Stimulated activated CD4-positive, alpha-beta T cell treated with anti-CD3 and anti-CD28 coated beads, Interleukin-12 subunit alpha, Interleukin-12 subunit beta, amount 100 ng/mL, for 48 hours (primary cell): Measurements from ENCODE around the gene USP24.
"Not testable (repeated sequence)": the region's sequence is repeated elsewhere in the genome, so short reads cannot be mapped to it uniquely, and the experiment has no call there.

ENCODE experiments used
- DNase-seq, 3 donors: peaks; one replicate each; pipeline ENCODE4 v3.0.0-alpha.2; 2020; ENCODE audit warnings: low read depth in 2 of 3, low spot score in 1 of 3

The USP24 gene

DNA sequence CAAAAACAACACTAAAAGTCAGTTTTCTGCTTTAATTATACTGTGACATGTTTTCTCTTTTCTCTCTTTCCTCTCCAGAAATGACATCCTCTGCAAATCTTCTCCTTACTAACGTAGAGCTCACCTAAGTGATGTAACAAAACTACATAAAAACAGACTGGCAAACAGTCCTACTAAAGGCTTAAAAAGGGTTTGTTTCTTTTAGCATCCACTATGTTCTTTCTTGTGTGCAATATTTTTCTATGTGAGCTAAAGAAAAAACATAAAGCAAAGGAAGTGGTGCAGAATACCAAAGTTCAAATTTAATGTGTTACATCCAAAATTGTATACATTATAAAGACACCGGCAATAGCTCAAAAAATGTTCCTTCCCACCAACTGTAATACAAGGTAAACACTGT lies 14.5 kb downstream of the USP24 start:
- no peak for DNase-seq

DNA sequence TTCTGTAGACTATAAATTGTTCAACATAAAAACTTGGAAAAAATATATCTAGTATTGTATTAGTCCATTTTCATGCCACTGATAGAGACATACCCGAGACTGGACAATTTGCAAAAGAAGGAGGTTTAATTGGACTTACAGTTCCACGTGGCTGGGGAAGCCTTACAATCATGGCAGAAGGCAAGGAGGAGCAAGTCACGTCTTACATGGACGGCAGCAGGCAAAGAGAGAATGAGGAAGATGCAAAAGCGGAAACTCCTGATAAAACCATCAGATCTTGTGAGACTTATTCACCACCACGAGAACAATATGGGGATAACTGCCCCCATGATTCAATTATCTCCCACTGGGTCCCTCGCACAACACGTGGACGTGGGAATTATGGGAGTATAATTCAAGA lies 15.4 kb downstream of the USP24 start:
- DNase-seq, result not testable (repeated sequence)

DNA sequence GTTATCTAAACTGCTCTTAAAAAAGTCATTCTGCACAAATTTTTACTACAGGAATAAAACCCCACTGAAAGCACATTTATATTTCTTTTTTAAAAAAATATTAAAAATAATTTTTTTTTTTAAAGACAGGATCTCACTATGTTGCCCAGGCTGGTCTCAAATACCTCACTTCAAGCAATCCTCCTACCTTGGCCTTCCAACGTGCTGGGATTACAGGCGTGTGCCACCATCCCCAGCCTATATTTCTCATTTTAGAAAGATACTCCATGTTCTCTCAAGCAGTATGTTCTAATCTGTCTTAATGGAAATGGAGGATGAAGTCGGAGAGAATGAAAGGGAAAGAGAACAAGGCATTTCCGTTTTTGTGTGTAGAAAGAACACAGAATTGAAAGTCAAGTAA lies 17.1 kb downstream of the USP24 start:
- DNase-seq, result no peak

DNA sequence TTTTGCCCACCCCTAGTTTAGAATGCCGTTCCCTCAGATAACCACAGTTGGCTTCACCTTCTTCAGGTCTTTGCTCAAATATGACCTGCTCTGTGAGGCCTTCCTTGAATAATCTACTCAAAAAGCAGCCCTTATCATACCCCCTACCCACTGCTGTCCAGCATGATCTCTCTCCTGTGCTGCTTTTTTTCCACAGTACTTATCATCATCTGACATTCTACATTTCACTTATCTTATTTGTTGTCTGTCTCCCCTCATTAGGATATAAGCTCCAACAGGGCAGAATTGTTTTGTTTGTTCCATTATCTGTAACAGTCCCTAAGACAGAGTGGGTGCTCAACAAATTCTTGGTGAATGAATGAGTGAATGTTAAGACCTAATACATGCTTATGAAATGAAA lies 18.1 kb downstream of the USP24 start:
- DNase-seq, result no peak

DNA sequence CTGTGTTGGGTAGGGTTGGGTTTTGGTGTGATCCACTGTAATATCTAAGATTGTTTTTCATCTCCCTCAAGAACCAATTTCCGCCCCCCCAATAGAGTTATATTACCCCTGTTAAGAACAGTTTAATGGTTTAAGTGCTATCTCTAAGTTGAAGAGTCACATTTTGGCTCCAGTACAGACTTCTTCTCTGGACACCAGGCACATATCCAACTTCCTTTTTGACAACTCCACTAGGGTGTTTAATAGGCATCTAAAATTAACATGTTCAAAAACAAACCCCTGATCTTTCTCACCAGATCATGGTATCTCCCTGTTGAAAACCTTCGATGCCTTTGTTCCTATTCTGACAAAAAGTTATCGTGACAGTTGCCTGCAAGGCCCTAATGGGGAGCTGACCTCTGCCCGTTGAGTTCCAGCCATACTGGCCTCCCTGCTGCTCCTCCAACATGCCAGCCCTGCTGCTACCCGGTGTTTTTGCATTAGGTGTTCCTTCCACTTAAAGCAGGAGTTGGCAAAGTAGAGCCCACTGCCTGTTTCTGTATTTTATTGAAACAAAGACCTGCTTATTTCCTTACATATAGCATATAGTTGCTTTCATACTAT lies 18.6 kb downstream of the USP24 start:
- no peak for DNase-seq

DNA sequence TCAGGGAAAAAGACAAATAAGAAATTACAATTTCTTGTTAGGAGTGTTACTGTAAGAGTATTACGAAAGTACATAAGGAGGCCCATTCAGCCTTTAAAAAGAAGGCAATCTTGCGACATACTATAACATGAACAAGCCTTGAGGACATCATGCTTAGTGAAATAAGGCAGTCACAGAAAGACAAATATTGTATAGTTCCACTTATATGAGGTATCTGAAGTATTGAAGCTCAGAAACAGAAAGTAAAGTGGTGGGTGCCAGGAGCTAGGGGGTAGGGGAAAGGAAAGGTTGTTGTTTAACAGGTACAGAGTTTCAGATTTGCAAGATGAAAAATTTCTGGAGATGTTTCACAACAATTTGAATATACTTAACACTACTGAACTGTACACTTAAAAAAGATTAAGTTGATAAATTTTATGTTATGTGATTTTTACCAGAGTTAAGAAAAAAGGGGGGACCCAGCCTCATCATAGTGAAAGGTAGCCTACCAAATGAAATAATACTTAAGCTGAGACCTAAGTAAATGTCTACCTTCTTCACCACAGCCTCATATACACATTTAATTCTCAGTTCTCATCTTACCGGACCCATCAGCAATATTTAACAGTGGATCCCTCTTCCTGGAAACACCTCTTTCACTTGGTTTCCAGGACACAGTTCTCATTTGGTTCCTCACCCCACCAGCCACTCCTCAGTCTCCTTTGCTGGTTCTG lies 19.5 kb downstream of the USP24 start:
- no peak for DNase-seq

DNA sequence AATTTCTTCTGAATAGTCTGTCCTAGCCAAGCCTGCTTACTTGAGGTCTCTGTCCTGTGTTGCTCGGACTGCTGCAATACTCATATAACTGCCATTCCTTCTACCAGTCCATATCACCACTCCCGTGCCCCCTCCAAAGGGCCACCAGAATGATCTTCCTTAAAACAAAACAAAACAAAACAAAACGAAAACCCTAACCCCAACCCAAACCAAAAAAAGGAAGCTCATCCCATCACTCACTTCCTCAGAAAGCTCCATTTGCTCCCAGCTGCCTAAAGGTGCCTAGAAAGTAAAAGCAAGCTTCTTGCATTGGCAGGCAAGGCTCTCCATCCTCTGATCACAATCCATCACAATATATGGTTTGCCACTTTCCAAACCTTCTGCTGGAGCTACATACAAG lies 20.3 kb downstream of the USP24 start:
- DNase-seq, result no peak

DNA sequence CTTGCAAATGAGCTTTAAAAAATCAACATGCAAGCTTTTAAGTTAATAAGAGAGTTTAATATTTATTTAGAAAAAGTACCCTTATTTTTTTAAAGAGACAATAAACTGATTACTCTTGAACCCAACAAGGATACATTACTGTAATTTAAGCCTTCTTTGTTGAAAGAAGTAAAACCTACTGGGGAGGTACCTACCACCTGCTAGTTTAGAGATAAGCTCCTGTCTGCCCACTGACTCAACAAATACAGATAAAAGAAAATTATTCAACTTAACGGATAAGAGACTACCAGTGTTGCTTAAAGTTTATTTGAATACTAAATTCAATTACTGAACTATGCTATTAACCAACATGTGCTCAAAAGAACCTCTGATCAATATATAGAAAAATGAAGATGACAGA lies 23.1 kb downstream of the USP24 start:
- DNase-seq, result no peak

DNA sequence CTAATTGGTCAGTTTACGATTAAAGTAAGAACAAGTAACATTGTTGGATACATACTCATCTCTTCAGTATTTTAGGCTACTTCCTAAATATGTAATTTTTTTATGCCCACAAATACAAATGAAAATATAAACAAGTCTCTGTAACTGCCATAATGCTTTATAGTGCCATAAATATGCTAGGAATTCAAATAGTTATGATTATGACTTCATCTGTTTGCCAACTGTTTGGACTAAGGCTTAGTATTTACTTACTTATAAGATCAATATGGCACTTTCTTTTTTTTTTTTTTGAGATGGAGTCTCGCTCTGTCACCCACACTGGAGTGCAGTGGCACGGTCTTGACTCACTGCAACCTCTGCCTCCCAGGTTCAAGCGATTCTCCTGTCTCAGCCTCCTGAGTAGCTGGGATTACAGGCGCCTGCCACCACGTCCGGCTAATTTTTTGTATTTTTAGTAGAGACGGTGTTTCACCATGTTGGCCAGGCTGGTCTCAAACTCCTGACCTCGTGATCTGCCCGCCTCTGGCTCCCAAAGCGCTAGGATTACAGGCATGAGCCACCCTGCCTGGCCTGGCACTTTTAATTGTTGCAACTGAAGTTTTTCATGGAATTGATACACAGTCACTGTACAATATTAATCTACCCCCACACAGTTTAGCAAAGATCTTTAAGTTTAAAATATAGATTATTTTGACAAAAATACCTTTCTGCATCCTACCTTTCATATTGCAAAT lies 23.8 kb downstream of the USP24 start:
- DNase-seq, result not testable (repeated sequence)

DNA sequence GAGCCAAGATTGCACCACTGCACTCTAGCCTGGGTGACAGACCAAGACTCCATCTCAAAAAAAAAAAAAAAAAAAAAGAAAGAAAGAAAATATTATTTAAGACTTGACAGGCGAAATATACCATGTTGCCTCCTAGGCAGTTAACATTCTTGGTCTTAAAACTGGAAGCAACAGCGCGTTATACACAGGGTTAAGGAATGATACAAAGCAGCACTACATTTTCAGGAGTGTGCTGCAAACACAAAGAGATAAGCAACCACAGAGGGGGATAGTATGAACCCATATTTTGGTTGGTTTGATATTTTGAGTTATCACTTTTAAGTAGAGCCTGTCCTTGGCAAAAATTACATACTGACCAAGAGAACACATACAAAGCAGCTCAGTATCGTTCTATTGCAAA lies 25.1 kb downstream of the USP24 start:
- DNase-seq, result no peak

DNA sequence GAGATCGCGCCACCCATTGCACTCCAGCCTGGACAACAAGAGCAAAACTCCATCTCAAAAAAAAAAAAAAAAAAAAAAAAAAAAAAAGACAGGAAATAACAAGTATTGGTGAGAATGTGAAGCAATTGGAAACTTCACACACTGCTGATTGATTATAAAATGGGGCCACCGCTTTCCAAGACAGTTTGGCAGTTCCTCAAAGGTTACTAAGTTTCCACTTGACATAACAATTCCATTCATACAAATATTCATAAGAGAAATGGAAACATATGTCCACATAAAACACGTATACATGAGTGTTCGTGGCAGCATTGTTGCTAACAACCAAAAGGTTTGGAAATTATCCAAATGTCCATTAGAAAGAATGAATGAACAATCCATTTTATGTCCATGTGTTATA lies 26.3 kb downstream of the USP24 start:
- DNase-seq, result no peak

DNA sequence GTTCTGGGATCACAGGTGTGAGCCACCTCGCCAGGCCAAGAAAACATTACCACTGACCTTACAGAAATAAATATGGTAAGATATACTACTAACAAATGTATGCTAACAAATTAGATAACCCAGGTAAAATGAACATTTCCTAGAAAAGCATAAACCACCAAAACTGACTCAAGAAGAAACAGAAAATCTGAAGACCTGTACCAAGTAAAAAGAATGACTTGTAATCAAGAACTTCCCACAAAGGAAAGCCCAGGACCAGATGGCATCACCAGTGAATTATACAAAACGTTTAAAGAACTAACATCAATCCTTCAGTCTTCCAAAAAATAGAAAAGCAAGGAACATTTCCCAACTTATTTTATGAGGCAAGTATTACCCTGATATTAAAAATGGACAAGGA lies 29.3 kb downstream of the USP24 start:
- DNase-seq, result no peak

DNA sequence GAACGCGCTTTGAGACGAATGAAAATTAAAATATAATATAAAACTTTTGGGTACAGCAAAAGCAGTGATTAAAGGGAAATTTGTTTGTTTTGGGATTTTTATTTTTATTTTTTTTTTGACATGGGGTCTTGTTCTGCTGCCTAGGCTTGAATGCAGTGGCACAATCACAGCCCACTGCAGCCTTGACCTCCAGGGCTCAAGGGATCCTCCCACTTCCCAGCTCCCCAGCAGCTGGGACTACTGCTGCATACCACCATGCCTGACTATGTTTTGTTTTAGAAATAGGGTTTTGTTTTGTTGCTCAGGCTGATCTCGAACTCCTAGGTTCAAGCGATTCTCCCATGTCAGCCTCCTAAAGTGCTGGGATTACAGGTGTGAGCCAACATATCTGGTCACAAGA lies 30.3 kb downstream of the USP24 start:
- no peak for DNase-seq

DNA sequence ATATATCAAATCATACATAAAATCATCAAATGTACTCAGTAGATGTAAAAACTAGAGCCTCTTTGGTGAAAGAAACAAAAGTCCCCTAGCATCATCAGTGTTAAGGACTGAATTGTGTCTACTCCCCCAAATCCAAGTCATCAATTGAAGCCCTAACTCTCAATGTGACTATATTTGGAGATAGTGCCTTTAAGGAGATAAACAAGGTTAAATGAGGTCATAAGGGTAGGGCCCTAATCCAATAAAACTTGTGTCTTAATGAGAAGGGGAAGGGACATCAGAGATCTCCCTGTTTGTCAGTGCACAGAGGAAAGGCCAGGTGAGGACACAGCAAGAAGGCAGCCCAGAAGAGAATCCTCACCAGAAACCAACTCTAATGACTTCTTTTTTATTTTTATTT lies 33.5 kb downstream of the USP24 start:
- DNase-seq, result no peak

DNA sequence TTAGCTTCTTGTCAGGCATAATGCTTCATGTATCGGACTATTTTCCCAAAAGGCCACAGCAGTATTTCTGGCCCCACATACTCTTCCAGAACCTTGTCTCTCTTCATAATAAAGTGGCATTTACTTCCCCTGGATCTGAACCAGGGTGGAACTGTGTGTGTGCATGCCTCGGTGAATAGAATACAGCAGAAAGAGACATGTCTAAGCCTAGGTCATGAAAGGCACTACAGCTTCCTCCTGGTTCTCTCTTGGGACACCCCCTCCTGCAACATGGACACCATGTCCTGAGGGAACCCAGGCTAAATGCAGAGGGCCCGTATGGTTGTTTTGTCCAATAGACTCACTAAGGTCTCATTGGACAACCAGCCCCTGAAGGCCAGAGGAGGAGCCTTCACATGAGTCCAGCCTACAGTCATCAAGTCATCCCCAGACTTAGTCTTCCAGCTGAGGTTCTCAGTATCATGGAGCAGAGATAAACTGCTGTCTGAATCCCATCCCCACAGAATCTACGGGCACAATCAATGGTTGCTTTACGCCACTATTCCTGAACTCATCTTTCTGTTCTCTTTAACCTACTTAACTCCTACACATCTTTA lies 35.0 kb downstream of the USP24 start:
- DNase-seq, result no peak

DNA sequence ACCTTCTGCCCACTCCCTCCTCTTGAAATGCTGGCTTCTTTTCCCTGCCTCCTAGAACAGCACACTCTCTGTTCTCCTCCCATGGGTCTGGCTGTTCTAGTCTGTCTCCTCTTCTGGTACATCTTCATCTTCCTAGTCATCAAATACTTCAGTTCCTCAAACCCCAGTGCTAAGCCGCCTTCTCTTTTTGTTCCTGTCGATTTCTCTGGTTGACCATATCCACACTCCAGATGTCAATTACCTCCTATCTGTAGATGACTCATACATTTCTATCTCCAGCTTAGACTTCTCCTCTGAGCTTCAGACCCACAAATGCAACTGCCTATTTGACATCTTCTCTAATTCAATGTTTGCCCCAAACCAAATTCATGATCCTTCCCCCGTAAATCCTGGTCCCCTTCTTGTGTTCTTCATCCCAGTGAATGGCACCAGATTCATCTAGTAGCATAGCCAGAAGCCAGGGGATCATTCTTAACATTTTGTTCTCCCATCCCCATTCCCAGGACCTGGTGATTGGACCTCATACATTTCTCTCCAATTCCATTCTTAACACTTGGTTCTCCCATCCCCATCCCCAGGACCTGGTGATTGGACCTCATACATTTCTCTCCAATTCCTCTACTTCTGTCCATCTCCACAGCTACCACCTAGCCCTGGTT lies 35.9 kb downstream of the USP24 start:
- DNase-seq, result no peak

DNA sequence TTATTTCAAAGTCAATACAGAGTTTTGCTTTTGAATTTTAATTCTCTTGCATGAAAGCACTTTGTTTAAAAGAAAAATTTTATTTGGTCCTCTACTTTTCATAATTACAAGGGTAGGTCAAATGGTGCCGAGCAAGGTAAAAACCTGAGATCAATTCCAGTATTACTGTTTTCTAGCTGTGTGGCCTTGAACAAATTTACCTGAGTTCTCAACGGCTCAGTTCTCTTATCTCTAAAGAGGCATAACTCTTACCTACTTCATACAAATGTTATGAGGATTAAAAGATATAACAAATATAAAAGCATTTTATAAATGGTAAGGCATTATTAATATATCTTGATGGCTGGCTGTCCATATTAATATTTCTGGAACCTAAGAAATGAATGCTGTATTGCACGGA lies 42.5 kb downstream of the USP24 start:
- no peak for DNase-seq

DNA sequence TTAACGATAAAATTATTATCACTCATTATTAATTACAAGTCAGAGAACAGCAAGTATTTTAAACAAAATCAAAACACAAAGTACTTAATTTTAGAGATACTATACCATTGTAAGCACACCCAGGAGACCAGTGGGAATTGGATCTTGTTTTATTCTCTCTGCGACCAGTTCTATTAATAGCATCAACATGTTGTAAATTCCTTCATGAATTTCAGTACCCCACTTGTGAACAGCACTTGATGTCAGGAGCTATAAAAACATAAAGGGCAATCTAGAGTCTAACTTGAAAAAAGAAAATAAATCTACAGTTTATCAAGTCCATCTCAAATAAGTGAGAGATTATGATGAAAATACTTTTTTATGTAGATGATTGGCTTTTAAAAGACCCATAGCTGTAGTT lies 42.9 kb downstream of the USP24 start:
- DNase-seq, result no peak

DNA sequence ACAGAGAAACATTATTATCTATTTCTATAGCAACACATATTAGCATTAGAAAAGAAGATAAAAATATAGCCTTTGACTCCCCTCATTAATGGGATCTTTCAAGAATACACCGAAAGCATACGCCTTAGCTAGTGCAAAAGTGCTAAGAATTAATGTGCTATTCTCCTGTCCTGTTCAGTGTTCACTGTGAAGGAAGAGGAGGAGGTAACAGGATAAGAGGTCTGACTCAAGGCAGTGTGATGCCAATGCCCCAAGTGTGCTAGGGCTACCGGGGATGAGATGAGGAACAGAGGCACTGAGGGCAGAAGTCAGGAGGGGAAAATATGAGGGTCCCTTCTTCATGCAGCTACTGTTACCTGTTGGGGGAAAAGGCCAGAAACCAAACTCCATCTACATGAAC lies 43.5 kb downstream of the USP24 start:
- no peak for DNase-seq

DNA sequence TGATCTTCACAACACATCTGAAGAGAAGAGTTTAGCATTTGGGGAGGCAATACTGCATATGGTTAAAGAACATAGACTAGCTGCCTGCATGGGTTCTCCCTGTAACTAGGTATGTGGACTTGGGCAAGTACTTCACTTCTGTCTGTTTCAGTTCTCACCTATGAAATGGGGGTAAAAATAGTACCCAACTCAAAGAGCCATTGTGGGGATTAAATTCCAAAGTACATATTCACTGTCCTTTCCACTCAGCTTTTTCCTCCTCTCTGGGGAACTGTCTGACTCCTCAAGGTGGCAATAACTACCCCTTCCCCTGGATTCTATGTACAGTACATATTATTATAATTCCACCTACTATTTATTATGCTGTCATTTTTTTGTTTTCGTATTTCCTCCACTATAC lies 44.7 kb downstream of the USP24 start:
- DNase-seq, result no peak

DNA sequence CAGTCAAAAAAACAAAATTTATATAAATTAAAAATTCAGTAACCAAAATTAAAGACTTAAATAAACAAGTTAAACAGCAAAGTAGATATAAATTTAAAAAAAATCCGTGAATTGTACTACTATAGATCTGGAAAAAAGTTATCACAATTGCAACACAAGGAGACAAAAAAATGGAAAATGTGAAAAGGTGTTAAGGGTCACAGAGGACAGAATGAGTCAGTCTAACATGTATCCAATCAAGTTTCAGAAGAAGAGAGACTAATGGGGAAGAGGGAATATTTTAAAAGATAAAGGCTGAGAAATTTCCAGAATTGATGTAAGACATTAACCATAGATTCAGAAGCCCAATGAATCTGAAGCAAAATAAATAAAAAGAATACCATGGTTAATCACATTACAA lies 46.0 kb downstream of the USP24 start:
- no peak for DNase-seq

DNA sequence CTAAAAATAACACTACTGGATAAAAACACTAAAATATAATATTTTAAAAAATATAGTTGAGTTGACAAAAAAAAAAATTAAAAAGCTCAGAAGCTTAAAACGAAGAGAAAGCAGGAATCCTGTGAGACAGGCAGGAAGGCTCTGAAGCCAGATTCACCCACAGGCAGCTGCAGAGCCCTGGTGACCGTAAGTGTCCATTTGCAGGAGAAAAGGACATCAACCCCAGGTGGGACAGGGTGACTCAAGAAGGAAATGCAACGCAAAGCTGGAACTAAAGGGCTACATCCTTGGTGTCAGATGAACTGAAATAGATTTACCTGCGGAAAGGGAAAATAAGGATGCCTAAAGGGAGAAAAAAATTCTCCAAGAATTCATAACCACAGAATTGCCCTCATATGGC lies 46.8 kb downstream of the USP24 start:
- DNase-seq, result no peak
